GM10266 (cell line): ENCODE data around the gene FSTL4.

Source experiments
- DNase-seq: peaks from one replicate; pipeline ENCODE4 v3.0.0; 2012; ENCODE audit errors: extremely low spot score
- TF ChIP-seq, protein P1 (sequence below): IDR thresholded peaks from 2 replicates; pipeline ENCODE4 v1.5.1; 2012; ENCODE audit warnings: mild to moderate bottlenecking, low read depth; ENCODE audit not compliant: control insufficient read depth, insufficient read depth; ENCODE audit errors: missing control alignments

The FSTL4 gene

DNA sequence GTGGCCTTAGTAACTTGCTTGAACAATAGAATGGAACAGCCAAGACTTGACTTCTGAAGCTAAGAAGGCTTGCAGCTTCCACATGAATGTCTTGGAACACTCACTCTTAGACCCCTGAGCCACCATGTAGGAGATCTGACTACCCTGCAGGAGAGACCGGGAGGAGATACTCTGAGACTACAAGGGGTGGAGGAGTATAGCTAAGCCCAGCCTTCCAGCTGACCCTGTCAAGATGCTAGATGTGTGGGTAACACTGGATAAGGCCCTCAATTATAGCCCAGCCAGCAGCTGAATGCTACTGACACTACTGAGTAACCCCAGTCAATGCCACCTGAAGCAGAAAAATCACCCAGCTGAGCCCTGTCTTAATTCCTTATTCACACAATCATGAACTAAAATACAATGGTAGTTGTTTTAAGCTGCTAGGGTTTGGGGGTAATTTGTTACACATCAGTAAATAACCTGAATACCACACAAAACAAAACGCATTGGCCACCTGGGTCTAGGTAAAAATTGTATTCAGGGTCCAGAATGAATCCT, 180.9 kb downstream of the FSTL4 start:
- TF ChIP-seq, protein P1, sequence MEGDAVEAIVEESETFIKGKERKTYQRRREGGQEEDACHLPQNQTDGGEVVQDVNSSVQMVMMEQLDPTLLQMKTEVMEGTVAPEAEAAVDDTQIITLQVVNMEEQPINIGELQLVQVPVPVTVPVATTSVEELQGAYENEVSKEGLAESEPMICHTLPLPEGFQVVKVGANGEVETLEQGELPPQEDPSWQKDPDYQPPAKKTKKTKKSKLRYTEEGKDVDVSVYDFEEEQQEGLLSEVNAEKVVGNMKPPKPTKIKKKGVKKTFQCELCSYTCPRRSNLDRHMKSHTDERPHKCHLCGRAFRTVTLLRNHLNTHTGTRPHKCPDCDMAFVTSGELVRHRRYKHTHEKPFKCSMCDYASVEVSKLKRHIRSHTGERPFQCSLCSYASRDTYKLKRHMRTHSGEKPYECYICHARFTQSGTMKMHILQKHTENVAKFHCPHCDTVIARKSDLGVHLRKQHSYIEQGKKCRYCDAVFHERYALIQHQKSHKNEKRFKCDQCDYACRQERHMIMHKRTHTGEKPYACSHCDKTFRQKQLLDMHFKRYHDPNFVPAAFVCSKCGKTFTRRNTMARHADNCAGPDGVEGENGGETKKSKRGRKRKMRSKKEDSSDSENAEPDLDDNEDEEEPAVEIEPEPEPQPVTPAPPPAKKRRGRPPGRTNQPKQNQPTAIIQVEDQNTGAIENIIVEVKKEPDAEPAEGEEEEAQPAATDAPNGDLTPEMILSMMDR = no peak
- no peak for DNase-seq

DNA sequence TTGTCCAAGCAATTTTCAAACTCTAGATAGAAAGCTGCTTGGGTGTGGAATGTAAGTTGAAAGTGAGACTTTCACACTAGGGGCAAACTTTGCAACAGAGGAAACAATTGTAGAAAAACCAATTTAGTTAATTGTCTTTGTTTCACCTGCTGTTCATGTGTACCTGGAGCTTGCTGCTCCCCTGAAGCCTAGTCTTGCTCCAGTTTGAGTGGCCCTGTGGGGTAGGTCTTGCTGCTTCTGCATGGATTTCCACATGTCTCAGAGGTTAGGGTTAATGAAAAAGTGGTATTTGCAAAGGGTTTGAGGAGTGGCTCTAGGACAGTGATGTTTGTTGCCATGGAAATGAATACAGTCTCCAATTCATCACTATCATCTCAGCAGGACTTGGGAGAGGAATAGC, 182.2 kb downstream of the FSTL4 start:
- DNase-seq = no peak
- TF ChIP-seq, protein P1 = no peak

DNA sequence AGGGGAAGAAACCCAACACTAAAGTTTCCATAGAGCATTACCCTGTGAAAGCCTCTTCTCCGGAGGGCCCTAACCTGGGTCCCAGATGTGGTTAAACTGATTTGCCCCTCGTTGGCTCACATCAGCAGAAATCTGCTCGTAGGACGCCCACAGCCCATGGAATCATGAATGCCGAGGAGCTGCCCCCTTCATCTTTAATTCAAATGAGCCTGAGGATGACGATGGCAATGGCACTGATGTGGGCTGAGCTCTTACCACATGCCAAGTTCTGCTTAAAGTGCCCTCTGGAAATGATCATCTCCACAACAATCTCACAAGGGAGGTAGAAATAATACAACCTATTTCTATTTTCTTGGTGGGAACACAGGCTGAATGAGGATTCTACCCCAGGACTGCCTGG, 183.3 kb downstream of the FSTL4 start:
- TF ChIP-seq, protein P1 = no peak
- no peak for DNase-seq

DNA sequence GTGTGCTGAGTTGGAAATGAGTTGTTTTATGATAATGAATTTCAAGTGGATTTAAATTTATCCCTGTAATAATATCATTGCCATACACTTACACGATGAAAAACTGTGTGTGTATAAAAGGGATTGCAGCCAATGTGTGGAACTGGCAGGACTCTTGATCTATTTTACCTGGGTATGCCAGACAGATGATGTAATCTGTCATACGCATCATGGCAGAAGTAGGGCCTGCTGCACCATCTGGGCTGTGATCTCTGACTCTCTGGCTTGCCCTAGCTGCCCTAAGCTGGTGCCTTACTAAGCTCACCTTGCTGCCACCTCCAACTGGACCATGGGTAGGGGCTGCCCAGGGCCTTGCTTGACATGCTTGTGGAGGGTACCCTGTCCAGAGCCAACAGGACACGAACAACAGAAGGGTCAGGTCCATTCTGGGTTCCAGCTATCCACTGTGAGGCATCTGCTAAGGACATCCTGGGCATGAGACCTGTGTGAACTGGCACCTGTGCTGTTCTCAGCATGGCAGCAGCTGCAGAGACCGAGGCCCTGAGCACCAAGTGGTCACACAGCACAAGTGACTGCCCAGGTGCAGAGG, 184.2 kb downstream of the FSTL4 start:
- DNase-seq = no peak
- TF ChIP-seq, protein P1 = no peak

DNA sequence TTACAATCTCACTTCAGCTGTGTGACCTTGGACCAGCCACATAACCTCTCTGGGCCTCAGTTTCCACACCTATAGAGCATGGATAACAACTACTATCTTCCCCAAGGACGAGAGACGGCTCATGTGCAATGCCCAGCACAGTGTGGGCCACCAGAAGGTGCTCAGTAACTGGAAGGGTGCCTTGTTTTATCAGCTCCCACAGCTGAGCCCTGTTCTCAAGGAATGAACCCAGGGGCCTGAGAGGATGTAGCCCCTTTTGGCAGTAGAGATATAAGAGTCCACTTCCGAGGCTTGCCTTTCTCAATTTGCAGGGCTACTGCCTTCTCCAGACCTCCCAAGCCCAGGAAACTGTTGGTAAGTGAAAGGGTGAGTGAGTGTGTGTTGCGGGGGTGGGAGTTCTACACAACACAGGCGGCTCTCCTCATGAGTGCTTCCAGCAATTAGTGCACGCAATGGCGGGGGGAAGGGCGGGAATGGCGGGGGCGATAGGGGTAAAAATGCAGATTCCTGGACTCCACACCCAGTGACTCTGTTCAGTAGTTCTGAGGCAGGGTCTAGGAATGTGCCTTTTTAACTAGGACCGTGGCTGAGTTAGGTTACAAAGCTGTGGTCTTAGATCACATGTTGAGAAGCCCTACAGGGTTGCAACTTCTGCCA, 185.1 kb downstream of the FSTL4 start:
- DNase-seq = no peak
- TF ChIP-seq, protein P1 = no peak

DNA sequence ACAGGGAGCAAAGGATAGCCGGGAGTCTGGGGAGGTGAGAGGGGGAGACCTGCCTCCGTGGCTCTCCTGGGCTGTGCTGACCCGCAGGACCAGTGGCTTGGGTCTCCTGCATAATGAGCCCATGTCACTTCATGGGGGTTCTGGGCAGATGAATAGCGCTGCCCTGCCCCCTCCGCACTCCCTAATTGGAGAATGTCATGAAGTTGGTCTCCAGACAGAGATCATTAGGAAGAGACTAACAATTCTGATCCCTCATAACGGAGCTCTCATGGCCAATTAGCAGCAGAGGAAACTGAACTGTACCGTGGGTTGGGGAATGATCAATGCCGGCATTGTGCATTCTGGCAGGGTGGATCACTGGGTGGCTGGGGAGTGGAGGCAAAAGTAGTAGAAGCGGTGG, 186.1 kb downstream of the FSTL4 start:
- DNase-seq = no peak

DNA sequence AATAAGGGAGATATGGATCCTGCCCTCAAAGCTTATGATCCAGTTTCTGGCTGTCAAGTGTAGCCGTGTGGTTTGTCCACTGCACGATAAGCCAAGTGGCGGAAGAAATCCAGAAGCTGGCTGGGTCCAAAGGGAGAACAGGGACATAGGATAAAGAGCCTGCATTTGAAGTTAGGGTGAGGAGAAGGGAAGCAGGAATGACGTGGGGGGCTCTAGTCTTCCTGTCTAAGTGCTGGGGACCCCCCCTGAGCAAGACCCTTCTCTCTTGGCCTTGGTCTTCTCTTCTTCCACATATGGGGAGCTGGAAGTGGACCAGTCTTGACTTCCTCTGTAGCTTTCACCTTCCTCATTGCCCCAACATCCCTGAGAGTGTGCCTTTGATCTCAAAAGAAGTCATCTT, 186.6 kb downstream of the FSTL4 start:
- no peak for DNase-seq
- TF ChIP-seq, protein P1 = no peak

More for the DNA sequence above, 186.1 kb downstream of the FSTL4 start:
- TF ChIP-seq, protein P1 = no peak
